Esophagus squamous epithelium (tissue), 5 donors: ENCODE data around the gene YBX2. TPM values are rescaled to one million over a fixed set of nuclear protein-coding genes. Genes with fewer than 3 reads are reported as not detected.
A peak's percentile ranks its signal among the peaks of the same experiment; 100 is the strongest.

ENCODE experiments used
- DNase-seq: peaks from one replicate; lab custom pipeline; 2025; lab: John Stamatoyannopoulos, UW
- H3K27ac ChIP-seq, 4 donors: fragments of 200-600 bp; sonication (generic); one replicate each; pipeline ENCODE4 v1.5.1; 2016 to 2019; ENCODE audit warnings: mild to moderate bottlenecking in 1 of 4
- H3K27me3 ChIP-seq, 4 donors: fragments of 200-600 bp; sonication (generic); 1 replicate in 3 of 4; 2 replicates in 1 of 4; pipeline versions ENCODE4 v1.5.1 to v1.6.0; 2017 to 2021; ENCODE audit warnings: antibody characterized with exemption in 1 of 4
- H3K36me3 ChIP-seq, 3 donors: fragments of 200-600 bp; sonication (generic); one replicate each; pipeline ENCODE4 v1.5.1; 2016 to 2019
- H3K4me1 ChIP-seq, 3 donors: fragments of 200-600 bp; sonication (generic); one replicate each; pipeline ENCODE4 v1.5.1; 2017 to 2019
- H3K4me3 ChIP-seq, 4 donors: fragments of 200-600 bp; sonication (generic); 1 replicate in 3 of 4; 2 replicates in 1 of 4; pipeline ENCODE4 v1.5.1; 2016 to 2019; ENCODE audit warnings: mild to moderate bottlenecking in 2 of 4, moderate library complexity in 1 of 4
- H3K9me3 ChIP-seq, 3 donors: fragments of 200-600 bp; sonication (generic); one replicate each; pipeline ENCODE4 v1.5.1; 2016 to 2019
- POLR2A ChIP-seq, 4 donors: fragments of 450-650 bp; IDR thresholded peaks; one replicate each; pipeline ENCODE4 v1.6.1; 2017; ENCODE audit warnings: antibody characterized with exemption in 4 of 4, mild to moderate bottlenecking in 4 of 4, moderate library complexity in 3 of 4
- WGBS, 2 donors: methylation state at CpG; one replicate each; pipeline ENCODE4 v1.1.5; 2018; 5-methylcytosine and 5-hydroxymethylcytosine counted together
- intact Hi-C: fragments of 100-400 bp; cut with DNase I; formaldehyde crosslinking; loops from one replicate; pipeline ENCODE4 v1.15.0; 2022
- total RNA-seq, 4 donors: library from RNA; depleted of rRNA; stranded (reverse); fragments of >200 nt; gene quantifications; one replicate each; pipeline ENCODE4 v1.1.0, GENCODE V29; 2016
- TF ChIP-seq, protein P1 (sequence below), 6 experiments: fragments of 450-650 bp in 4 of 6; fragments of 200-600 bp in 2 of 6; sonication (generic) in 2 of 6; IDR thresholded peaks; one replicate each; pipeline ENCODE4 v1.5.1; 2016 to 2019; ENCODE audit warnings: antibody characterized with exemption in 6 of 6, mild to moderate bottlenecking in 4 of 6, moderate library complexity in 4 of 6
- donor health status: DM: yes; HTN: yes; CAD: no.

The YBX2 gene
- total RNA-seq, 4 donors from 2014 or later, result 0.44 to 3.8 (median 2.3) TPM

DNA sequence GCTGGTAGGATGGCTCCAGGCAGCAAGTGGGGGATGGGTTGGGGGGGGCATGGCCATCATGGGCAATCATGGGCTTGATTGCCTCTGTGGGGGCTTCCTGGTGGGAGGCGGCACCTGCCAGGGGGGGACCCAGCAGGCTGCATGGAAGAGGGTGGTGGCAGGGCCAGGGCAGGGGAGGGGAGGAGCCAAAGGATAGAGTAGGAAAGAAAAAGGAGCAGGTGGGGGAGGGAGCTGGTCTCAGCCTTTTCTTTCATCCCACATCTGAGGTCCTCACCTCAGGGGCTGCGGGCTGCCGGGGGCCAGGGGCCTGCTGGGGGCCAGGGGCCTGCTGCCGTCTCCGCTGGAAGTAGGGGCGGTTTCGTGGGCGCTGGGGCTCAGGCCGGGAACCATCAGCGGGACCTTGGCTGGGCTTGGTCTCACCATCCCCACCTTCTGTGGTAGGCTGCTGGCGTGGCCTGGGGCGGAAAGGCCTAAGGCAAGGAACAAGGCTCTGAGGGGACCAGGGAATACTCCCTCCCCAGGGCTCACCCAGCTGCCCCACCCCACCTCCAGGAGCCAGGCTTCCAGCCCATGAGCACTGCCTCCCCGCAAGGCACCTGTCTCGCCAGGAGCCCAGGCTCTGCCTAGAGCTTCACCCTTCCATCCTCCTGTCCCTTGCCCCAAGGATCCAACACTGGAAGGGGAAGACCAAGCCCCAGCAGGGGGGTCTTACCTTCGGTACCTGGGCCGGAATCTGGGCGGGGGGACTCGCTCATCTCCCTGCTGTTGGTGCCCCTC is 5.0 kb downstream of the YBX2 start:
- Histone ChIP-seq H3K4me3 (no peak overlapping the region), H3K27me3 (peaks cover 0 to 65% (median 0%) of the 10 kb centered on the region in 4 donors), H3K9me3 (no peaks in the 10 kb centered on the region), H3K27ac (no peak overlapping the region), H3K36me3 (peaks cover 0 to 23% (median 0%) of the 10 kb centered on the region in 3 donors), H3K4me1 (peaks cover 19 to 38% (median 20%) of the 10 kb centered on the region in 3 donors)
- TF ChIP-seq, protein P1, sequence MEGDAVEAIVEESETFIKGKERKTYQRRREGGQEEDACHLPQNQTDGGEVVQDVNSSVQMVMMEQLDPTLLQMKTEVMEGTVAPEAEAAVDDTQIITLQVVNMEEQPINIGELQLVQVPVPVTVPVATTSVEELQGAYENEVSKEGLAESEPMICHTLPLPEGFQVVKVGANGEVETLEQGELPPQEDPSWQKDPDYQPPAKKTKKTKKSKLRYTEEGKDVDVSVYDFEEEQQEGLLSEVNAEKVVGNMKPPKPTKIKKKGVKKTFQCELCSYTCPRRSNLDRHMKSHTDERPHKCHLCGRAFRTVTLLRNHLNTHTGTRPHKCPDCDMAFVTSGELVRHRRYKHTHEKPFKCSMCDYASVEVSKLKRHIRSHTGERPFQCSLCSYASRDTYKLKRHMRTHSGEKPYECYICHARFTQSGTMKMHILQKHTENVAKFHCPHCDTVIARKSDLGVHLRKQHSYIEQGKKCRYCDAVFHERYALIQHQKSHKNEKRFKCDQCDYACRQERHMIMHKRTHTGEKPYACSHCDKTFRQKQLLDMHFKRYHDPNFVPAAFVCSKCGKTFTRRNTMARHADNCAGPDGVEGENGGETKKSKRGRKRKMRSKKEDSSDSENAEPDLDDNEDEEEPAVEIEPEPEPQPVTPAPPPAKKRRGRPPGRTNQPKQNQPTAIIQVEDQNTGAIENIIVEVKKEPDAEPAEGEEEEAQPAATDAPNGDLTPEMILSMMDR (IDR thresholded peaks at IDR 0.05), result no peak
- TF ChIP-seq POLR2A (IDR thresholded peaks at IDR 0.05), result no peak
- WGBS, 2 donors, result 85 to 93% methylated on average over 5 to 11 of the region's 18 CpGs
- no peak for DNase-seq
- intact Hi-C loops, result no loop called here

- peaks cover 0 to 32% (median 0%) of the 10 kb centered on the region in 3 donors for H3K36me3 ChIP-seq
- WGBS, 2 donors, result no CpG with 5 or more reads among the region's 12 CpGs
- DNase-seq, result no peak
- H3K4me3 ChIP-seq, result no peak overlapping the region
- H3K4me1 ChIP-seq, result peaks cover 18 to 43% (median 21%) of the 10 kb centered on the region in 3 donors
- H3K9me3 ChIP-seq, result no peaks in the 10 kb centered on the region
- TF ChIP-seq POLR2A (IDR thresholded peaks at IDR 0.05), result no peak
- TF ChIP-seq, protein P1 (IDR thresholded peaks at IDR 0.05), result no peak
- peaks cover 0 to 54% (median 0%) of the 10 kb centered on the region in 4 donors for H3K27me3 ChIP-seq
- intact Hi-C loops, result no loop called here
- H3K27ac ChIP-seq, result no peak overlapping the region
Measured at GRCh38 chr17:7285679-7286078, 8.8 kb downstream of the YBX2 start.

DNA sequence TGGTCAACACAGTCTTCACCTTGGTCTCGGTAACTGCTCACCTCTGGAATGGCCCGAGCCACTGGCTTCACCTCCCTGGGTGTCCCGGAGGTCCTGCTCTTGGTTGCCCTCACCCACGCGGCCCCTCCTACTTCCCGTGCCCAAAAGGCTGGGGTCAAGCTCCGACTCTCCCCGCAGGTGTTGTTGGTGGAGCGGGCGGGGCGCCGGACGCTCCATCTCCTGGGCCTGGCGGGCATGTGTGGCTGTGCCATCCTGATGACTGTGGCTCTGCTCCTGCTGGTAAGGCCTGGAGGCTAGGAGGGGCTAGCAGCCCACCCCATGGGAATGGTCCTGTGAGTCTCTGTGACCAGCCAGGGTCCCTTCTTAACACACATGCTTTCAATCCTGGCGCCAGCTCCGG is 9.5 kb downstream of the YBX2 start:
- TF ChIP-seq POLR2A (IDR thresholded peaks at IDR 0.05), result no peak
- TF ChIP-seq, protein P1 (IDR thresholded peaks at IDR 0.05), result no peak
- WGBS, 2 donors, result 100% methylated on average over 1 to 2 of the region's 16 CpGs
- peaks cover 23 to 51% (median 24%) of the 10 kb centered on the region in 3 donors for H3K4me1 ChIP-seq
- peaks cover 0 to 32% (median 0%) of the 10 kb centered on the region in 3 donors for H3K36me3 ChIP-seq
- peak overlapping the region in 1 of 4 donors; percentile 5 for H3K27ac ChIP-seq
- H3K9me3 ChIP-seq, result no peaks in the 10 kb centered on the region
- DNase-seq, result no peak
- H3K27me3 ChIP-seq, result peaks cover 0 to 46% (median 0%) of the 10 kb centered on the region in 4 donors
- intact Hi-C loops, result no loop called here
- no peak overlapping the region for H3K4me3 ChIP-seq

GRCh38 chr17:7283471-7284216 is 10.8 kb downstream of the YBX2 start:
- Histone ChIP-seq H3K36me3 (peaks cover 0 to 32% (median 0%) of the 10 kb centered on the region in 3 donors), H3K9me3 (no peaks in the 10 kb centered on the region), H3K27ac (peak overlapping the region in 3 of 4 donors; percentile 88 to 92 (median 92)), H3K4me1 (peaks cover 23 to 55% (median 27%) of the 10 kb centered on the region in 3 donors), H3K4me3 (peak overlapping the region in 3 of 4 donors; percentile 55 to 73 (median 62)), H3K27me3 (peaks cover 0 to 39% (median 0%) of the 10 kb centered on the region in 4 donors)
- 67% methylated on average over 5 of the region's 18 CpGs; no CpG with 5 or more reads in 1 of the 2 donors for WGBS, 2 donors
- intact Hi-C loops, result no loop called here
- TF ChIP-seq, protein P1 (IDR thresholded peaks at IDR 0.05), result no peak
- no peak for TF ChIP-seq POLR2A (IDR thresholded peaks at IDR 0.05)
- no peak for DNase-seq
